ENCODE results near the gene F10.

F10 gene

DNA sequence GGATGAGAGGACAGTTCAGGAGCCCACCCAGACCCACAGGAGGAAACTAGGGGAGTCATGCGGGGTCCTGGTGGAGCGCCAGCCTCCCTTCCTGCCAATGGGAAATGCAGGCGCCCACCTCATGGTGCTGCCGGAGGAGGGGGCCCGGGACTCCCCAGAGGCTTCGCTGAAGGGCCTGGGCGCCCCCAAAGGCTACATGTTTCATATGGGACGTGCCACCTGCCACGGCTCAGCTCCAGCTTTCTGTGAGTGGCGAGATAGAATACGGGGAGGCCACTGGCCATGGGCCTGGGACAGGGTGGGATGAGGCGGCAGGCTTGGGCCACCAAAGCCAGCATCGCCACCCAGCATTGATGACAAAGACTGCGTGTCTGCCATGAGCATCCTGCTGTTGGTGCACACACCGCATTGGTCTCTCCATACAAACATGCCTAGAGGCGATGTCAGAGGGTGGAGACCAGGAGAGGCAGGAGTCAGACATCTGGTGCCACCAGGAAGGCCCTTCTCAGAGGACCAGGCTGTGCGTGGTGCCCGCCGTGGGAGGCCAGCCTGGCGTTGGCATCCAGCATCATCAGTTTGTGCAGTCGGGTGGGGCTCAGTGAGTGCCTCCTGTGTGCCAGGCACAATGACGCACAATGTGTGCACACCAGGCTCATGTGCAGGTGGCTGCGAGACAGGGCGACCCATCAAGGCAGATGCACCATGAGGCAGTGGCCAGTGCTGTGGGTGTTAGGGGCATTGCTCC, 1.2 kb upstream of the F10 start:
- Histone ChIP-seq H3K27me3 (ENCODE audit: insufficient read depth, low read length, poor library complexity, severe bottlenecking) (no peaks in the 10 kb centered on the region), H3K79me2 (ENCODE audit: insufficient read depth, low read length) (no peaks in the 10 kb centered on the region), H3K4me1 (ENCODE audit: insufficient read depth, low read length, poor library complexity, severe bottlenecking) (no peaks in the 10 kb centered on the region), H3F3A (ENCODE audit: low read depth) (no peaks in the 10 kb centered on the region), H4K20me1 (ENCODE audit: insufficient read depth, low read length, poor library complexity, severe bottlenecking) (no peaks in the 10 kb centered on the region), H3K9me2 (replicated peaks; ENCODE audit: low read depth, low read length) (no peaks in the 10 kb centered on the region), H3K36me3 (ENCODE audit: insufficient read depth, low read length) (no peaks in the 10 kb centered on the region), H3K9ac (ENCODE audit: low read depth, low read length, poor library complexity, severe bottlenecking) (no peak overlapping the region), H3K9me3 (ENCODE audit: insufficient read depth, low read depth, low read length) (no peaks in the 10 kb centered on the region), H3K4me2 (ENCODE audit: low read depth, low read length, poor library complexity, severe bottlenecking) (no peak overlapping the region), H3K4me3 (ENCODE audit: low read length, poor library complexity, severe bottlenecking) (no peak overlapping the region), H2AFZ (ENCODE audit: low read length) (no peak overlapping the region)
- no peak for TF ChIP-seq EZH2phosphoT487 (IDR thresholded peaks at IDR 0.05; ENCODE audit: borderline replicate concordance)
- TF ChIP-seq, protein P1, sequence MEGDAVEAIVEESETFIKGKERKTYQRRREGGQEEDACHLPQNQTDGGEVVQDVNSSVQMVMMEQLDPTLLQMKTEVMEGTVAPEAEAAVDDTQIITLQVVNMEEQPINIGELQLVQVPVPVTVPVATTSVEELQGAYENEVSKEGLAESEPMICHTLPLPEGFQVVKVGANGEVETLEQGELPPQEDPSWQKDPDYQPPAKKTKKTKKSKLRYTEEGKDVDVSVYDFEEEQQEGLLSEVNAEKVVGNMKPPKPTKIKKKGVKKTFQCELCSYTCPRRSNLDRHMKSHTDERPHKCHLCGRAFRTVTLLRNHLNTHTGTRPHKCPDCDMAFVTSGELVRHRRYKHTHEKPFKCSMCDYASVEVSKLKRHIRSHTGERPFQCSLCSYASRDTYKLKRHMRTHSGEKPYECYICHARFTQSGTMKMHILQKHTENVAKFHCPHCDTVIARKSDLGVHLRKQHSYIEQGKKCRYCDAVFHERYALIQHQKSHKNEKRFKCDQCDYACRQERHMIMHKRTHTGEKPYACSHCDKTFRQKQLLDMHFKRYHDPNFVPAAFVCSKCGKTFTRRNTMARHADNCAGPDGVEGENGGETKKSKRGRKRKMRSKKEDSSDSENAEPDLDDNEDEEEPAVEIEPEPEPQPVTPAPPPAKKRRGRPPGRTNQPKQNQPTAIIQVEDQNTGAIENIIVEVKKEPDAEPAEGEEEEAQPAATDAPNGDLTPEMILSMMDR (conservative IDR thresholded peaks at IDR 0.05; ENCODE audit: low read length), result no peak

DNA sequence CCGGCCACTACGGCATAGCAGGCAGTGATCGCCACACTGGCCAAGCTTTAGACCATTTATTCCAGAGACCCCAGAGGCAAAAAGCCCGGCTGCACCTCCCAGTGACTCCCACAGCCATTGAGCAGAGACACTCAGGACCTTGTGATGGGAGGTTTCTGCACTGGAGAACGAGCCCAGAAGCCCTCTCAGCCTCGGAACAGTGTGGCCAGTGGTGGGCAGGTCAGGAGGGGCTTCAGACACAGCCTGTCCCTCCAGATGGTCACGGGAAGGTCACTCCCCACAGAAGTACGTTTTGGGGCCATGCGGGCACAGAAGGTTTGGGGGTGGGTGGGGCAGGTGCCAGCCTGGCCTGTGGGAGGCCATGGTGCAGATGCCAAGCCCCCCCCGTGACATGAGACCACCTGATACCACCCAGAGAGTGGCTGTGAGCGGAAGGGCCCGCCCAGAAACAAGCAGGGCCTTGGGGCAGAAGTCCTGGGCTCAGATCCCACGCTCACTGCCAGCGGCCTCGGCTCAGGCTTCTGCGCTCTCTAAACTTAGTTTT, 599 bp upstream of the F10 start:
- Histone ChIP-seq H3K9ac (ENCODE audit: low read depth, low read length, poor library complexity, severe bottlenecking) (no peak overlapping the region), H4K20me1 (ENCODE audit: insufficient read depth, low read length, poor library complexity, severe bottlenecking) (no peaks in the 10 kb centered on the region), H2AFZ (ENCODE audit: low read length) (no peak overlapping the region), H3K27me3 (ENCODE audit: insufficient read depth, low read length, poor library complexity, severe bottlenecking) (no peaks in the 10 kb centered on the region), H3K4me2 (ENCODE audit: low read depth, low read length, poor library complexity, severe bottlenecking) (no peak overlapping the region), H3F3A (ENCODE audit: low read depth) (no peaks in the 10 kb centered on the region), H3K9me2 (replicated peaks; ENCODE audit: low read depth, low read length) (no peaks in the 10 kb centered on the region), H3K4me1 (ENCODE audit: insufficient read depth, low read length, poor library complexity, severe bottlenecking) (no peaks in the 10 kb centered on the region), H3K9me3 (ENCODE audit: insufficient read depth, low read depth, low read length) (no peaks in the 10 kb centered on the region), H3K4me3 (ENCODE audit: low read length, poor library complexity, severe bottlenecking) (no peak overlapping the region), H3K79me2 (ENCODE audit: insufficient read depth, low read length) (no peaks in the 10 kb centered on the region), H3K36me3 (ENCODE audit: insufficient read depth, low read length) (no peaks in the 10 kb centered on the region)
- TF ChIP-seq, protein P1 (conservative IDR thresholded peaks at IDR 0.05; ENCODE audit: low read length), result no peak
- no peak for TF ChIP-seq EZH2phosphoT487 (IDR thresholded peaks at IDR 0.05; ENCODE audit: borderline replicate concordance)

DNA sequence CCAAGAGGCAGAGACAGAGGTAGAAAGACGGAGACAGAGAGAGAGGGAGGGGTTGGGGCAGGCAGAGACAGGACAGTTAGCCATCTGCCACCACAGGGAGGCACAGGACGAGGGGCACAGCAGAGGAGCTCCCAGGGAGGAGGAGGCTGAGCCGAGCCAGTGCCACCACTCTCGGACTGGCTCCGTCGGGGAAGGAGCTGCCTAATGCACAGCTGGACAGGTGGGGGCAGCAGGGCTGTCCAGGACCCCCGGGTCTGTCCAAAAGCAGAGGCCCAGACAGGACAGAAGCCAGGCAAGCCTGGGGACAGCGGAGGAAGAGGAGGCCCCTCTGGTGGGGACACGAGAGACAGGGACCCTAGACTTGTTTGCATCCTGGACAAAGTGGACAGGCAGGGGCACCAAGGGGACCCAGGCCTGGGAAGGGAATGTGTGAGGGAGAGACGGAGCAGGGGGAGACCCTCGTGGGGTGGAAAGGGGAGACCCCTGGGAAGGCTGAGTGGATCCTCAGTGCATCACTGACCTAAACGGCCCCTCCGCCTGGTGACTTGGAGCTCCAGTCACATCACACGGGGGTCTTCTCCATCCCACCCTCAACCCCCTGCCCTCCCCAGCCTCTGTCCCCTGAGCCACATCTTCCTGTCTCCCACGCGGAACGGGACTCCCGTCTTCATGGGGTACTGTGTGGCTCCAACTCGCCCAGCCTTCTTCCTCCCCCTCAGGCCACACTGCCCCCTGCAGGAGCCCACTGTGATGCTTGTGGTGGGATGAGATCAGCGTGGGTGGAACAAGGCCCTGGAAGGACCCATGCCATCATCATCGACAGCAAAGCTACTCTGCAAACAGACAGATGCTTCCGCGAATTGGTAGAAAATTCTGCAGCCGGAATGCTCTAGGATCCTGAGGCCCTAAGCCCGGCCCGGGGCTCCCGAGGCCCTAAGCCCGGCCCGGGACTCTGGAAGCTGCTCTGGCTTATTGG, 915 bp downstream of the F10 start:
- Histone ChIP-seq H3K4me2 (ENCODE audit: low read depth, low read length, poor library complexity, severe bottlenecking) (no peak overlapping the region), H4K20me1 (ENCODE audit: insufficient read depth, low read length, poor library complexity, severe bottlenecking) (no peaks in the 10 kb centered on the region), H3K4me1 (ENCODE audit: insufficient read depth, low read length, poor library complexity, severe bottlenecking) (no peaks in the 10 kb centered on the region), H3K79me2 (ENCODE audit: insufficient read depth, low read length) (no peaks in the 10 kb centered on the region), H3K9me3 (ENCODE audit: insufficient read depth, low read depth, low read length) (no peaks in the 10 kb centered on the region), H3K4me3 (ENCODE audit: low read length, poor library complexity, severe bottlenecking) (no peak overlapping the region), H3K36me3 (ENCODE audit: insufficient read depth, low read length) (no peaks in the 10 kb centered on the region), H3K27me3 (ENCODE audit: insufficient read depth, low read length, poor library complexity, severe bottlenecking) (no peaks in the 10 kb centered on the region), H3K9me2 (replicated peaks; ENCODE audit: low read depth, low read length) (no peaks in the 10 kb centered on the region), H3F3A (ENCODE audit: low read depth) (no peaks in the 10 kb centered on the region), H3K9ac (ENCODE audit: low read depth, low read length, poor library complexity, severe bottlenecking) (no peak overlapping the region), H2AFZ (ENCODE audit: low read length) (no peak overlapping the region)
- no peak for TF ChIP-seq EZH2phosphoT487 (IDR thresholded peaks at IDR 0.05; ENCODE audit: borderline replicate concordance)
- TF ChIP-seq, protein P1 (conservative IDR thresholded peaks at IDR 0.05; ENCODE audit: low read length), result peak; percentile 47
